GM12801 (cell line): ENCODE data around the gene AUTS2.

Experiments used
- CTCF ChIP-seq: IDR thresholded peaks from one replicate; pipeline ENCODE4 v1.5.1; 2011; ENCODE audit warnings: control low read depth; ENCODE audit not compliant: insufficient read length; ENCODE audit errors: extremely low read depth

AUTS2 gene

GRCh38 chr7:70094831-70095230, 496.6 kb downstream of the AUTS2 start:
- TF ChIP-seq CTCF = no peak

GRCh38 chr7:70097645-70098044, 499.4 kb downstream of the AUTS2 start:
- TF ChIP-seq CTCF = no peak

GRCh38 chr7:70098133-70098561, 499.9 kb downstream of the AUTS2 start:
- TF ChIP-seq CTCF = no peak

GRCh38 chr7:70098905-70099672, 500.8 kb downstream of the AUTS2 start:
- no peak for TF ChIP-seq CTCF

GRCh38 chr7:70104243-70104642, 506.0 kb downstream of the AUTS2 start:
- no peak for TF ChIP-seq CTCF

- no peak for TF ChIP-seq CTCF
Observed at GRCh38 chr7:70113078-70113477, 514.8 kb downstream of the AUTS2 start.

- TF ChIP-seq CTCF = no peak
Observed at GRCh38 chr7:70113536-70113935, 515.3 kb downstream of the AUTS2 start.
